Nephron (organoid): ENCODE data around the gene LMO7.
A peak's percentile ranks its signal among the peaks of the same experiment; 100 is the strongest.

Experiments
- H3K27ac Mint-ChIP-seq, 3 experiments: 2 replicates each; pipeline ENCODE4 v1.8.0; 2020; ENCODE audit warnings: mixed read lengths in 3 of 3, mild to moderate bottlenecking in 2 of 3, moderate library complexity in 1 of 3
- H3K27me3 Mint-ChIP-seq: 2 replicates; pipeline ENCODE4 v1.8.0; 2021; ENCODE audit warnings: low read depth, mild to moderate bottlenecking, moderate library complexity, mixed read lengths
- H3K36me3 Mint-ChIP-seq: 2 replicates; pipeline ENCODE4 v1.8.0; 2020; ENCODE audit warnings: low read depth, mixed read lengths
- H3K4me1 Mint-ChIP-seq: 2 replicates; pipeline ENCODE4 v1.8.0; 2020; ENCODE audit warnings: mixed read lengths
- H3K4me3 Mint-ChIP-seq, 3 experiments: 2 replicates each; pipeline ENCODE4 v1.8.0; 2020; ENCODE audit warnings: mild to moderate bottlenecking in 3 of 3, mixed read lengths in 3 of 3, moderate library complexity in 2 of 3
- H3K9me3 Mint-ChIP-seq: 2 replicates; pipeline ENCODE4 v1.8.0; 2020; ENCODE audit warnings: mixed read lengths
- TF ChIP-seq, protein P1 (sequence below), 3 experiments: fragments of 200-600 bp; sonication (generic); IDR thresholded peaks; one replicate each; pipeline ENCODE4 v1.5.0; 2021; ENCODE audit warnings: antibody characterized with exemption in 3 of 3; ENCODE audit not compliant: unreplicated experiment in 3 of 3

Gene LMO7

DNA sequence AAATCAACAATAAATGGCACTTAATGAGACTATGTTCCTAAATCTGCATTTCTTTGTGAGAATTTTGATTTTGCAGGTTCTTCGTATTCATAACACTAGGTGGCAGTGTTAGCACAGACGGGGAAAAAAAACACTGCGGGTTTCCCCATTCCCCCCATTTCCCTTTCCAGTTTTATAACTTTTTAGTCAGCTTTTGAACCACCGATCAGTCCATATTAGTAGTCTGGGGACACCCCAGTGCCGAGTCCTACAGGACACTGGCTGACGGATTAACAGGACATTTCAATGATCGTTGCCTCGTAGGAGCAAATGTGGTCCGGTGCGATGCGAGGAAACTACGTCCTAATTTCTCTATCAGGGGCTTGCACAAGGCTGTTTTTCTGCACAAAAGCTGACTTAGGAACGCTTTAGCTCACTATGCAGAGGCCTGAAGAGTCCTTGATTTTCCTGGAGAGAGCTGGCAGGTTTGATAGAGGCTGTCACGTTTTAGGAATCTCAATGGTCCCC, 234.3 kb downstream of the LMO7 start:
- Mint-ChIP-seq H3K27ac (peak overlapping the region in 1 of 3 experiments; percentile 23), H3K4me1 (peaks cover 9% of the 10 kb centered on the region), H3K9me3 (no peaks in the 10 kb centered on the region), H3K36me3 (no peaks in the 10 kb centered on the region), H3K4me3 (no peak overlapping the region), H3K27me3 (peaks cover 3% of the 10 kb centered on the region)
- TF ChIP-seq, protein P1, sequence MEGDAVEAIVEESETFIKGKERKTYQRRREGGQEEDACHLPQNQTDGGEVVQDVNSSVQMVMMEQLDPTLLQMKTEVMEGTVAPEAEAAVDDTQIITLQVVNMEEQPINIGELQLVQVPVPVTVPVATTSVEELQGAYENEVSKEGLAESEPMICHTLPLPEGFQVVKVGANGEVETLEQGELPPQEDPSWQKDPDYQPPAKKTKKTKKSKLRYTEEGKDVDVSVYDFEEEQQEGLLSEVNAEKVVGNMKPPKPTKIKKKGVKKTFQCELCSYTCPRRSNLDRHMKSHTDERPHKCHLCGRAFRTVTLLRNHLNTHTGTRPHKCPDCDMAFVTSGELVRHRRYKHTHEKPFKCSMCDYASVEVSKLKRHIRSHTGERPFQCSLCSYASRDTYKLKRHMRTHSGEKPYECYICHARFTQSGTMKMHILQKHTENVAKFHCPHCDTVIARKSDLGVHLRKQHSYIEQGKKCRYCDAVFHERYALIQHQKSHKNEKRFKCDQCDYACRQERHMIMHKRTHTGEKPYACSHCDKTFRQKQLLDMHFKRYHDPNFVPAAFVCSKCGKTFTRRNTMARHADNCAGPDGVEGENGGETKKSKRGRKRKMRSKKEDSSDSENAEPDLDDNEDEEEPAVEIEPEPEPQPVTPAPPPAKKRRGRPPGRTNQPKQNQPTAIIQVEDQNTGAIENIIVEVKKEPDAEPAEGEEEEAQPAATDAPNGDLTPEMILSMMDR (IDR thresholded peaks at IDR 0.05; ENCODE audit: unreplicated experiment in 3 of 3) = peak; percentile 76 to 79 (median 76)

DNA sequence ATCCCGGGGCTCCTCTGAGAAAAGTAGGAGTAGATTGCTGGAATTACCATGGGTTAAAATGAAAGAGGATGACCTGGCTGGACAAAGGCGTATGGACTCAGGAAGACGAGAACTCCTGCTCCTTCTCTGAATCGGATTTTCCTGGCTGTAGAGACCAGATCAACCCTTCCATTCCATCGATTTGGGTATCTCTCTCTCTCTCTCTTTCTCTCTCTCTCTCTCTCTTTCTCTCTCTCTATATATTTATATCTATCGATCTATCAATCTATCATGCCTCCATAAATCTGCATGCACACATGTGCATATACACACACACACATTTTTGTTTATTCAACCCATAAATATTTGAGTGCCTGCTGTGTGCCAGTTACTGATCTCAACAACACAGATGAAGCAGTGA, 234.9 kb downstream of the LMO7 start:
- Mint-ChIP-seq H3K27ac (peak overlapping the region in 1 of 3 experiments; percentile 23), H3K9me3 (no peaks in the 10 kb centered on the region), H3K36me3 (no peaks in the 10 kb centered on the region)

DNA sequence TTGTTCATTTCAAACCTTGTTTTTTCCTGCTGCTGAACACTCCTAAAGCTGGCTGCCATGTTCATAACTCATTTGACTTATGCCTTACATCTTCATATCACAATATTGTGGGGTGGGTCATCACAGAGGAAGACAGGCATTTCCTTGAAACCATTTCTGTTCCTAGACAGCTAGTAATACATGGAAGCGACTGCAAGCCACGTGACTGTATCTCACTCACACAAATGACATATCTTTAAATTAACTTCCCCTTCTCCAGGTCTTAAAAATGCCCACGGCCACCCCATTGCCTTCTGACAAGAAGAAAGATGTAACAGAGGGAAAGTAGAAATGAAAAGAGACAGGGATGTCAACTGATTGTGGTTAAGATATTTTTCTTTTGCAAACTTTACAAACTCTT, 236.8 kb downstream of the LMO7 start:
- Mint-ChIP-seq H3K36me3 (no peaks in the 10 kb centered on the region), H3K4me1 (peaks cover 21% of the 10 kb centered on the region), H3K9me3 (no peaks in the 10 kb centered on the region), H3K27me3 (no peaks in the 10 kb centered on the region), H3K4me3 (no peak overlapping the region), H3K27ac (no peak overlapping the region)
- TF ChIP-seq, protein P1 (IDR thresholded peaks at IDR 0.05; ENCODE audit: unreplicated experiment in 3 of 3) = no peak

More for the DNA sequence above, 234.9 kb downstream of the LMO7 start:
- Mint-ChIP-seq H3K4me3 (no peak overlapping the region), H3K27me3 (no peaks in the 10 kb centered on the region), H3K4me1 (peaks cover 9% of the 10 kb centered on the region)
- TF ChIP-seq, protein P1 (IDR thresholded peaks at IDR 0.05; ENCODE audit: unreplicated experiment in 3 of 3) = no peak

DNA sequence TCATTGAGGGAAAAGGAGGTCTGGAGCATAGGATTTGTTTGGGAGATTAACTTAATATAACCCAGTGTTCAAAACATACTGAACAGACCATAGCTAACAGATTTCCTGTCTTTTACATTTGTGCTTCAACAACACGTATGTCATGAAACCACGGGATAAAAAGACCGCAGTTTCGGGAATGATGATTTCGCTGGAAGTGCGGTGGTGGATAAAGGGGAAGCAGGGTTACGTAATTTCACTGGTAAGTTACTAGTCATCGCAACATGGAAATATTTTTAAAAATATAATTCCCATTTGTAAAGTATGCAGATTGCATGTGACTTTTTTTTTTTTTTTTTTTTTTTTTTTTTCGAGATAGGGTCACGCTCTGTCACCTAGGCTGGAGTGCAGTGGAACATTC, 237.4 kb downstream of the LMO7 start:
- Mint-ChIP-seq H3K4me3 (no peak overlapping the region), H3K9me3 (no peaks in the 10 kb centered on the region), H3K27me3 (no peaks in the 10 kb centered on the region), H3K27ac (no peak overlapping the region), H3K4me1 (peaks cover 21% of the 10 kb centered on the region), H3K36me3 (no peaks in the 10 kb centered on the region)
- TF ChIP-seq, protein P1 (IDR thresholded peaks at IDR 0.05; ENCODE audit: unreplicated experiment in 3 of 3) = no peak

DNA sequence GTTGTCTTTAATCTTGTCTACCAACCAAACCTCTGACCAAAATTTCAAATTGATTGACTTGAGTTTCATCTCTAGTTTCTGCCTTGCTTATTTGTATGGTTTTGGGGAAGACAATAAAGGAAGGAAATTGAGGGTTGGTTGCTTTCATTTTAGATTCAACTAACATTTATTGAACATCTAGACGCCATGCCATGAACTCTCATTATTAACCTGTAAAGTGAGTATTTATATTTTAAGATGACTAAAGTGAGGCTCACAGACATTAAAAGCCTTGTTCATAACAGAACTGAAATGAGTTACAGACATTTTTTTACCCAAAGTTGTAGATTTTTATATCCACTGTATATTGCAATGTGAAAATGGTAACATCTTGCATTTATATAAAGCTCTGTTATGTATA, 239.3 kb downstream of the LMO7 start:
- TF ChIP-seq, protein P1 (IDR thresholded peaks at IDR 0.05; ENCODE audit: unreplicated experiment in 3 of 3) = no peak
- H3K4me3 Mint-ChIP-seq = no peak overlapping the region
- H3K4me1 Mint-ChIP-seq = peaks cover 22% of the 10 kb centered on the region
- H3K27me3 Mint-ChIP-seq = no peaks in the 10 kb centered on the region
- peak overlapping the region in 1 of 3 experiments; percentile 46 for H3K27ac Mint-ChIP-seq
- H3K36me3 Mint-ChIP-seq = no peaks in the 10 kb centered on the region
- no peaks in the 10 kb centered on the region for H3K9me3 Mint-ChIP-seq
